Keratinocyte (primary cell): ENCODE data around the gene ADCY5. TPM values are rescaled to one million over a fixed set of nuclear protein-coding genes. Genes with fewer than 3 reads are reported as not detected.

Experiments used
- DNase-seq: peaks from one replicate; pipeline ENCODE4 v3.0.0-alpha.2; 2011; ENCODE audit warnings: low read depth, missing footprints, low spot score
- FAIRE-seq: peaks from 2 replicates; lab custom pipeline; 2011; peaks lifted over from hg19 to GRCh38; lab: Jason Lieb, UNC
- H2AFZ ChIP-seq: 2 replicates; pipeline ENCODE4 v1.6.0; 2012; ENCODE audit warnings: low read length, control low read depth, inconsistent platforms; ENCODE audit not compliant: control insufficient read depth
- H3K27ac ChIP-seq: 2 replicates; pipeline ENCODE4 v1.5.1; 2011; ENCODE audit warnings: low read length; ENCODE audit not compliant: control insufficient read depth, insufficient read depth
- H3K27me3 ChIP-seq: 3 replicates; pipeline ENCODE4 v1.6.0; 2011; ENCODE audit warnings: low read length; ENCODE audit not compliant: control insufficient read depth, insufficient read depth; ENCODE audit errors: extremely low read depth
- H3K36me3 ChIP-seq, 2 experiments: 2 replicates in 1 of 2; 3 replicates in 1 of 2; pipeline ENCODE4 v1.5.1; 2011; ENCODE audit warnings: low read length in 2 of 2, mild to moderate bottlenecking in 1 of 2; ENCODE audit not compliant: control insufficient read depth in 2 of 2, insufficient read depth in 2 of 2; ENCODE audit errors: extremely low read depth in 1 of 2
- H3K4me1 ChIP-seq: 3 replicates; pipeline ENCODE4 v1.5.1; 2011; ENCODE audit warnings: low read length; ENCODE audit not compliant: control insufficient read depth, insufficient read depth; ENCODE audit errors: extremely low read depth
- H3K4me2 ChIP-seq: 3 replicates; pipeline ENCODE4 v1.6.0; 2011; ENCODE audit warnings: low read depth, low read length; ENCODE audit not compliant: control insufficient read depth, insufficient read depth; ENCODE audit errors: extremely low read depth
- H3K4me3 ChIP-seq, 3 experiments: fragments of 200-600 bp in 1 of 3; sonication (generic) in 1 of 3; 2 replicates in 2 of 3; 3 replicates in 1 of 3; pipeline ENCODE4 v1.5.1; 2011 to 2016; ENCODE audit warnings: low read length in 3 of 3, mild to moderate bottlenecking in 3 of 3, control low read depth in 2 of 3, inconsistent platforms in 1 of 3, low read depth in 1 of 3, mixed read lengths in 1 of 3, mixed run types in 1 of 3, moderate library complexity in 1 of 3; ENCODE audit not compliant: control insufficient read depth in 2 of 3, insufficient read depth in 2 of 3; ENCODE audit errors: extremely low read depth in 1 of 3
- H3K79me2 ChIP-seq: 2 replicates; pipeline ENCODE4 v1.6.0; 2012; ENCODE audit warnings: low read length; ENCODE audit not compliant: control insufficient read depth, insufficient read depth
- H3K9ac ChIP-seq: 3 replicates; pipeline ENCODE4 v1.6.0; 2011; ENCODE audit warnings: low read length; ENCODE audit not compliant: control insufficient read depth, insufficient read depth; ENCODE audit errors: extremely low read depth
- H3K9me1 ChIP-seq: 3 replicates; pipeline ENCODE4 v1.6.0; 2011; ENCODE audit warnings: low read length; ENCODE audit not compliant: control insufficient read depth, insufficient read depth; ENCODE audit errors: extremely low read depth
- H3K9me3 ChIP-seq: 2 replicates; pipeline ENCODE4 v1.5.1; 2012; ENCODE audit warnings: low read depth, low read length; ENCODE audit not compliant: control insufficient read depth
- H4K20me1 ChIP-seq: 3 replicates; pipeline ENCODE4 v1.6.0; 2011; ENCODE audit warnings: low read length; ENCODE audit not compliant: control insufficient read depth, insufficient read depth; ENCODE audit errors: extremely low read depth
- CTCF ChIP-seq, 3 experiments: IDR thresholded peaks in 1 of 3; conservative IDR thresholded peaks in 1 of 3; optimal IDR thresholded peaks in 1 of 3; 2 replicates in 2 of 3; 3 replicates in 1 of 3; pipeline versions ENCODE3 to v1.5.1; 2011; ENCODE audit warnings: low read length in 3 of 3, mild to moderate bottlenecking in 3 of 3, moderate library complexity in 2 of 3, control low read depth in 1 of 3, inconsistent platforms in 1 of 3; ENCODE audit not compliant: insufficient read depth in 2 of 3; ENCODE audit errors: extremely low read depth in 1 of 3
- EZH2 ChIP-seq: IDR thresholded peaks from one replicate; pipeline ENCODE4 v1.6.1; 2012; ENCODE audit warnings: inconsistent platforms, mild to moderate bottlenecking, low read length, moderate library complexity
- dilution Hi-C: fragments of 300-500 bp; cut with MboI; formaldehyde crosslinking; loops from one replicate; pipeline ENCODE4 v1.7.0; 2020; ENCODE audit warnings: low sequenced_read_pairs; ENCODE audit not compliant: extremely low pct_ligation_motif_present
- polyA plus RNA-seq, 5 experiments: library from polyadenylated mRNA; depleted of rRNA in 3 of 5; stranded (reverse) in 3 of 5; stranded (forward) in 1 of 5; unstranded in 1 of 5; fragments of >200 nt; gene quantifications; 1 replicate in 1 of 5; 2 replicates in 3 of 5; 3 replicates in 1 of 5; pipeline versions ENCODE4 v1.2.1 to v1.2.3, GENCODE V29; 2011 to 2012; ENCODE audit warnings: missing spikeins in 2 of 5, low read depth in 1 of 5, low replicate concordance in 1 of 5

ADCY5 gene
- polyA plus RNA-seq, 1 donor (not counting 4 experiments of a cell fraction or from before 2014, with no cell fraction given): not detected

GRCh38 chr3:123285931-123286307 is 163.0 kb downstream of the ADCY5 start:
- Histone ChIP-seq H3K27ac (no peak overlapping the region), H3K4me3 (no peak overlapping the region), H3K36me3 (no peaks in the 10 kb centered on the region), H4K20me1 (peaks cover 2% of the 10 kb centered on the region), H2AFZ (no peak overlapping the region), H3K9me3 (no peaks in the 10 kb centered on the region), H3K4me2 (no peak overlapping the region), H3K4me1 (no peaks in the 10 kb centered on the region), H3K27me3 (peaks cover 7% of the 10 kb centered on the region), H3K9ac (no peak overlapping the region), H3K79me2 (no peaks in the 10 kb centered on the region), H3K9me1 (no peaks in the 10 kb centered on the region)
- DNase-seq (no peak), FAIRE-seq (no peak)
- dilution Hi-C loops: no loop called here
- TF ChIP-seq EZH2 (no peak), CTCF (optimal IDR thresholded peaks at IDR 0.05 in 1 of 3, IDR thresholded peaks at IDR 0.05 in 1 of 3, conservative IDR thresholded peaks at IDR 0.05 in 1 of 3; ENCODE audit: extremely low read depth in 1 of 3, insufficient read depth in 2 of 3, low read length in 3 of 3) (no peak)

DNA sequence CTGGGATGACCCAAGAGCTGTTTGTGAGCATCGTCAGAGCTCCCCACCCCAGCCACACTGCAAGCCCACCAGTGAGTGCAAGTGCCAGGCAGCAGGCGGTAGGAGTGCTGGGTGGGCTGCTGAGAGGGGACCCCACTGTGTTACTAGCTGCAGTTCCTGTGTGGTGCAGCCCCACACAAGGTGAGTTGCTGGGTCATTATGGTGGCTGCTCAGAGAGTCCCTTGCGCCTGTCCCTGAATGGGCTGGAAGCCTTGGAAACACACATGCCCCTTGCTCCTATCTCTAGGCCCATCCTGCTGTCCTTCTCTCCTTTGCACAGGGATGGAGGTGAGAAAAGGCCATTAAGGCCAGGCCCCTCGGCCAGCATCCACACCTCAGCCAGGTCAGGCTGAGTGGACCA is 163.4 kb downstream of the ADCY5 start:
- Histone ChIP-seq H4K20me1 (no peaks in the 10 kb centered on the region), H3K4me1 (no peaks in the 10 kb centered on the region), H3K36me3 (no peaks in the 10 kb centered on the region), H3K9me1 (no peaks in the 10 kb centered on the region), H3K4me2 (no peak overlapping the region), H3K79me2 (no peaks in the 10 kb centered on the region), H3K27ac (no peak overlapping the region), H3K27me3 (peaks cover 3% of the 10 kb centered on the region), H3K4me3 (no peak overlapping the region), H2AFZ (no peak overlapping the region), H3K9me3 (no peaks in the 10 kb centered on the region), H3K9ac (no peak overlapping the region)
- TF ChIP-seq EZH2 (no peak), CTCF (optimal IDR thresholded peaks at IDR 0.05 in 1 of 3, IDR thresholded peaks at IDR 0.05 in 1 of 3, conservative IDR thresholded peaks at IDR 0.05 in 1 of 3; ENCODE audit: extremely low read depth in 1 of 3, insufficient read depth in 2 of 3, low read length in 3 of 3) (no peak)
- no peak for DNase-seq
- dilution Hi-C loops: no loop called here
- no peak for FAIRE-seq
